ENCODE measurements around the gene CTSE. TPM values are rescaled to one million over a fixed set of nuclear protein-coding genes. Genes with fewer than 3 reads are reported as not detected.
A peak's percentile ranks its signal among the peaks of the same experiment; 100 is the strongest.

Gene CTSE
- total RNA-seq, result not detected in 2 replicates

GRCh38 chr1:206023695-206024094 is at the start of gene CTSE:
Gene CTSE (minus strand): TSS chr1:206023895. CDS start chr1:206023791, 104 bp downstream.
- ChIA-PET POLR2A (no interaction called here), CTCF (no interaction called here)
- Mint-ChIP-seq H3K27ac (no peak within 1 kb of the TSS), H3K4me3 (no peak within 1 kb of the TSS), H3K27me3 (no peaks in the 10 kb centered on the region), H3K9me3 (no peaks in the 10 kb centered on the region), H3K4me1 (no peaks in the 10 kb centered on the region), H3K36me3 (ENCODE audit: low read depth) (no peaks in the 10 kb centered on the region)
- no peak for DNase-seq
- TF ChIP-seq CTCF (IDR thresholded peaks at IDR 0.05), result no peak
- no peak for ATAC-seq (ENCODE audit: low read depth)
- intact Hi-C loops (cut with micrococcal nuclease), result no loop called here

GRCh38 chr1:206070627-206071304 is 47.1 kb upstream of the CTSE start:
- ChIA-PET CTCF (interaction anchor here (1.4 kb wide), 1 partner anchor 11 kb away, joined by 3 read pairs; no protein-coding TSS in a partner anchor), POLR2A (interaction anchor here (0.6 kb wide), 1 partner anchor 1505 kb away, joined by 6 read pairs; no protein-coding TSS in a partner anchor)
- no peak for ATAC-seq (ENCODE audit: low read depth)
- Mint-ChIP-seq H3K4me3 (no peak overlapping the region), H3K9me3 (no peaks in the 10 kb centered on the region), H3K27me3 (no peaks in the 10 kb centered on the region), H3K36me3 (ENCODE audit: low read depth) (peaks cover 70% of the 10 kb centered on the region), H3K27ac (no peak overlapping the region), H3K4me1 (peaks cover 48% of the 10 kb centered on the region)
- TF ChIP-seq CTCF (IDR thresholded peaks at IDR 0.05), result no peak
- DNase-seq, result no peak
- intact Hi-C loops (cut with micrococcal nuclease), result no loop called here

- Mint-ChIP-seq H3K36me3 (ENCODE audit: low read depth) (peaks cover 64% of the 10 kb centered on the region), H3K9me3 (no peaks in the 10 kb centered on the region), H3K27ac (peak overlapping the region; percentile 85), H3K4me1 (peaks cover 46% of the 10 kb centered on the region), H3K4me3 (peak overlapping the region; percentile 73), H3K27me3 (no peaks in the 10 kb centered on the region)
- intact Hi-C loops (cut with micrococcal nuclease), result no loop called here
- no peak for TF ChIP-seq CTCF (IDR thresholded peaks at IDR 0.05)
- ChIA-PET CTCF (interaction anchor here (1.4 to 2.0 kb wide), 4 partner anchors 37 to 91 kb away, joined by 3 to 18 read pairs (median 6); no protein-coding TSS in a partner anchor), POLR2A (interaction anchor here (1.0 to 2.2 kb wide), 7 partner anchors 11 to 37 kb away, joined by 3 to 7 read pairs (median 7); no protein-coding TSS in a partner anchor)
- DNase-seq, result no peak
- peak; percentile 7 for ATAC-seq (ENCODE audit: low read depth)
These were observed 44.6 kb upstream of the CTSE start for GRCh38 chr1:206068314-206068713.

- peak; percentile 28 for ATAC-seq (ENCODE audit: low read depth)
- no peak for TF ChIP-seq CTCF (IDR thresholded peaks at IDR 0.05)
- no peaks in the 10 kb centered on the region for H3K27me3 Mint-ChIP-seq
- H3K4me1 Mint-ChIP-seq, result peaks cover 52% of the 10 kb centered on the region
- no peak for DNase-seq
- H3K36me3 Mint-ChIP-seq (ENCODE audit: low read depth), result peaks cover 66% of the 10 kb centered on the region
- peak overlapping the region; percentile 73 for H3K4me3 Mint-ChIP-seq
- intact Hi-C loops (cut with micrococcal nuclease), result loop anchor here (2.0 kb wide), 1 partner anchor 39 kb away; no protein-coding TSS in a partner anchor
- peak overlapping the region; percentile 85 for H3K27ac Mint-ChIP-seq
- H3K9me3 Mint-ChIP-seq, result no peaks in the 10 kb centered on the region
- POLR2A ChIA-PET, result interaction anchor here (0.8 to 2.2 kb wide), 12 partner anchors 12 to 296 kb away, joined by 3 to 13 read pairs (median 7); no protein-coding TSS in a partner anchor
- CTCF ChIA-PET, result interaction anchor here (1.2 to 1.5 kb wide), 2 partner anchors 37 to 38 kb away, joined by 5 to 18 read pairs; no protein-coding TSS in a partner anchor
These were observed 44.0 kb upstream of the CTSE start for GRCh38 chr1:206067486-206068227.
